ENCODE results near the gene TMEM115.
"Not testable (repeated sequence)": the region's sequence is repeated elsewhere in the genome, so short reads cannot be mapped to it uniquely, and the experiment has no call there.

TMEM115 gene

GRCh38 chr3:50314342-50314741, 45.0 kb downstream of the TMEM115 start:
- DNase-seq = no peak

- not testable (repeated sequence) for DNase-seq
These were observed 47.3 kb downstream of the TMEM115 start for GRCh38 chr3:50312041-50312440.

All from NCI-H146 (cell line).